Activated CD8-positive, alpha-beta T cell treated with anti-CD3 and anti-CD28 coated beads for 36 hours (primary cell): ENCODE measurements around the gene TIGIT. TPM values are rescaled to one million over a fixed set of nuclear protein-coding genes. Genes with fewer than 3 reads are reported as not detected.
"Not testable (repeated sequence)": the region's sequence is repeated elsewhere in the genome, so short reads cannot be mapped to it uniquely, and the experiment has no call there.

Source experiments
- ATAC-seq: fragments of 200-7000 bp; cut with Tn5 transposase; one replicate; pipeline ENCODE4 v1.10.0; 2021; ENCODE audit warnings: mild to moderate bottlenecking, moderate library complexity
- CTCF ChIA-PET: fragments of 350-600 bp; sonication (Branson Sonifier 250); formaldehyde crosslinking; loops from one replicate; lab custom pipeline; 2021; ENCODE audit warnings: antibody characterized with exemption; lab: Charles Lee
- POLR2A ChIA-PET: fragments of 350-600 bp; sonication (Branson Sonifier 250); formaldehyde crosslinking; loops from one replicate; lab custom pipeline; 2021; ENCODE audit warnings: antibody characterized with exemption; lab: Charles Lee
- DNase-seq: peaks from one replicate; pipeline ENCODE4 v3.0.0-alpha.2; 2020
- H3K27ac Mint-ChIP-seq: one replicate; pipeline ENCODE4 v1.8.0; 2021; ENCODE audit warnings: mild to moderate bottlenecking, mixed read lengths
- H3K27me3 Mint-ChIP-seq: one replicate; pipeline ENCODE4 v1.8.0; 2021; ENCODE audit warnings: mixed read lengths
- H3K36me3 Mint-ChIP-seq: one replicate; pipeline ENCODE4 v1.8.0; 2021; ENCODE audit warnings: low read depth, mixed read lengths
- H3K4me1 Mint-ChIP-seq: one replicate; pipeline ENCODE4 v1.8.0; 2021; ENCODE audit warnings: low read depth, mixed read lengths
- H3K4me3 Mint-ChIP-seq: one replicate; pipeline ENCODE4 v1.8.0; 2021; ENCODE audit warnings: mild to moderate bottlenecking, moderate library complexity, mixed read lengths
- H3K9me3 Mint-ChIP-seq: one replicate; pipeline ENCODE4 v1.8.0; 2021; ENCODE audit warnings: mixed read lengths
- CTCF ChIP-seq: fragments of 200-600 bp; IDR thresholded peaks from one replicate; pipeline ENCODE4 v1.8.0; 2022; ENCODE audit warnings: antibody characterized with exemption, mild to moderate bottlenecking
- intact Hi-C: fragments of 100-400 bp; cut with micrococcal nuclease; formaldehyde crosslinking; loops from one replicate; pipeline ENCODE4 v1.10.0; 2022
- total RNA-seq, 2 experiments: library from RNA; stranded (reverse); gene quantifications; one replicate each; pipeline ENCODE4 v1.2.3, GENCODE V29; 2021

Gene TIGIT
- total RNA-seq, 2 experiments from 2014 or later = 72.8 to 73.5 TPM

GRCh38 chr3:114270019-114270418, 23.8 kb upstream of the TIGIT start:
- Mint-ChIP-seq H3K27me3 (no peaks in the 10 kb centered on the region), H3K27ac (no peak overlapping the region), H3K4me3 (no peak overlapping the region), H3K4me1 (peaks cover 4% of the 10 kb centered on the region), H3K36me3 (peaks cover 7% of the 10 kb centered on the region), H3K9me3 (peaks cover 13% of the 10 kb centered on the region)
- TF ChIP-seq CTCF = no peak
- intact Hi-C loops = no loop called here
- ATAC-seq (no peak), DNase-seq (no peak)
- POLR2A ChIA-PET = no interaction called here
- CTCF ChIA-PET = interaction anchor here (0.6 to 2.6 kb wide), 4 partner anchors 15 to 74 kb away, joined by 3 to 13 read pairs (median 4); no protein-coding TSS in a partner anchor

- ChIA-PET CTCF (no interaction called here), POLR2A (no interaction called here)
- no peak overlapping the region for H3K4me3 Mint-ChIP-seq
- no peak for DNase-seq
- H3K4me1 Mint-ChIP-seq = peaks cover 7% of the 10 kb centered on the region
- intact Hi-C loops = no loop called here
- H3K36me3 Mint-ChIP-seq = peaks cover 7% of the 10 kb centered on the region
- H3K27ac Mint-ChIP-seq = no peak overlapping the region
- H3K27me3 Mint-ChIP-seq = no peaks in the 10 kb centered on the region
- ATAC-seq = no peak
- peaks cover 10% of the 10 kb centered on the region for H3K9me3 Mint-ChIP-seq
- no peak for TF ChIP-seq CTCF
Measured at GRCh38 chr3:114272271-114272670, 21.6 kb upstream of the TIGIT start.

- ATAC-seq = peak; percentile 34
- intact Hi-C loops = no loop called here
- Mint-ChIP-seq H3K27ac (peak overlapping the region; percentile 25), H3K27me3 (no peaks in the 10 kb centered on the region), H3K4me3 (no peak overlapping the region), H3K4me1 (peaks cover 7% of the 10 kb centered on the region), H3K9me3 (peaks cover 2% of the 10 kb centered on the region), H3K36me3 (peaks cover 3% of the 10 kb centered on the region)
- CTCF ChIA-PET = interaction anchor here (1.3 to 2.9 kb wide), 2 partner anchors 16 to 120 kb away, joined by 3 to 12 read pairs; no protein-coding TSS in a partner anchor
- POLR2A ChIA-PET = interaction anchor here (0.8 kb wide), 1 partner anchor 15 kb away, joined by 3 read pairs; no protein-coding TSS in a partner anchor
- DNase-seq = no peak
- TF ChIP-seq CTCF = no peak
Measured at GRCh38 chr3:114274929-114275328, 18.9 kb upstream of the TIGIT start.

- H3K4me1 Mint-ChIP-seq, H3K36me3 Mint-ChIP-seq, H3K27me3 Mint-ChIP-seq, H3K4me3 Mint-ChIP-seq, ATAC-seq, H3K9me3 Mint-ChIP-seq, intact Hi-C loops, CTCF ChIA-PET, DNase-seq, H3K27ac Mint-ChIP-seq, POLR2A ChIA-PET: not testable (repeated sequence)
Measured at GRCh38 chr3:114276856-114277255, 17.0 kb upstream of the TIGIT start.

GRCh38 chr3:114284644-114285043, 9.2 kb upstream of the TIGIT start:
- ChIA-PET POLR2A (no interaction called here), CTCF (interaction anchor here (1.4 to 2.0 kb wide), 6 partner anchors 10 to 134 kb away, joined by 3 to 9 read pairs (median 4); partner anchors contain the start of gene TIGIT)
- Mint-ChIP-seq H3K36me3 (peaks cover 2% of the 10 kb centered on the region), H3K27ac (no peak overlapping the region), H3K9me3 (peaks cover 2% of the 10 kb centered on the region), H3K27me3 (no peaks in the 10 kb centered on the region), H3K4me1 (peaks cover 25% of the 10 kb centered on the region), H3K4me3 (no peak overlapping the region)
- TF ChIP-seq CTCF = no peak
- ATAC-seq (no peak), DNase-seq (no peak)
- intact Hi-C loops = no loop called here
